Amniotic stem cell (primary cell): Measurements from ENCODE around the gene DACT2.
"Not testable (repeated sequence)": the region's sequence is repeated elsewhere in the genome, so short reads cannot be mapped to it uniquely, and the experiment has no call there.

ENCODE experiments used
- DNase-seq: peaks from one replicate; lab custom pipeline; 2025; lab: John Stamatoyannopoulos, UW

DACT2 gene

DNA sequence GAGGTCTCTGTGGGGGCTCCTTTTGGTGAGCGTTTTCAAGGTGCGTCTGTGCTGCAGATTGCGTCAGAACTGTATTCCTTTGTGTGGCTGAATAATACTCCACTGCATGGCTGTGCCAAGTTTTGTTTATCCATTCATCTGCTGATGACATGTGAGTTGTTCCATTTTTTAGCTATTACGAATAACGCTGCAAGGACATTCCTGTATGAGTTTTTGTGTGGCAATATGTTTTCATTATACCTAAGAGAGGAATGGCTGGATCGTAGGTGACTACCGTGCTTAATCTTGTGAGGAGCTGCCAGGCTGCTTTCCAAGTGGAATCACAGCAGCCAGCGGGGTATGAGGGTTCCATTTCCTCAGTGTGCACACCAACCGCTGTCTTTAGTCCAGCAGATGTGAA lies 1.1 kb upstream of the DACT2 start:
- DNase-seq = no peak

DNA sequence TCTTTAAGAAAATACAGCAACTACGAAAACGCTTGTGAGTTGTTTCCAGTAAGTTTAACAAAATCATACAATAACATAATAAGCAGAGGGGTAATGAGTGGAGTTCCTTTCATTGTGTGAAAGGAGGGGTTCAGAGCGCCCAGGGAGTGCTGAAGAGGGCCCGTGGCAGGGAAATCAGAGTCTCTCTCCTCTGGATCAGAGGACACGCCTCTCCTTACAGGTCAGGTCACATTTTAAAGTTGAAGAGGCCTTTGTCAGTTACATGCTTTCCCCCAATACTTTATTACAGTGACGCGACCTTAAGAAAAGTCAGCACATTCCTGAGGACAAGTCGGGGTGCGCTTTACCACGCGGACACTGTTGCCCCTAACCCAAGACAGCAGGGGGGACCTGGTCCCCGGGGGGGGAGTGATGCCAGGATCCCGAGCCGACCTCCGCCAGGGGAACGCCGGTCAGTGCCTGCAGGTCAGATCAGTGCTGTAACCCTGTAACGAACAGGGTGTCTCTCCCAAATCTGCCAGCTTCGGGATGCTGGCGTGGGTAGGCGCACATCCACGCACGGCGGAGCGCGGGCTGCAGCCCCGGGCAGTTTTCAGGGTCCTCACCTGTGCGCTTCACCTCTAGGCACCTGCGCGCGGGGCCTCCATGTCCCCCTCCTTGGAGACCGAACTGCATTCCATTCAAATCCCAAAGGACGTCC lies 848 bp downstream of the DACT2 start:
- no peak for DNase-seq

DNA sequence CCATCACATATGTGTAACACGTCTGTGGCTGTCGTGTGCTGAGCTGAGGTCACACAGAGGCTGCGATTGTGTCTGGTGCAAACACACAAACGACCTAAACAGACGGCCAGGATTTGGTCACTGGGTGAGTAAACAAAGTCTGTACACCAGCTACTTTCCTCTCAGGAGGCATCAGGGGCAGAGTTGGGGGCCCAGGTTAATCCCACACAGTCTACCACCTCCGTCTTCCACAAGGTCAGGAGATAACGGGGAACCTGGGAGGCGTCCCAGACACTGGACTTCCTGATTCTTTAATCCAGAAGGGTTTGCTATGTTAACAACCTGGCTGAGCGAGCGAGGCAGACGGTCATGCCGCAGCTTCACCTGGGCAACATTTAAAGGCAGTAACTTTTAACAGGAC lies 1.5 kb downstream of the DACT2 start:
- no peak for DNase-seq

DNA sequence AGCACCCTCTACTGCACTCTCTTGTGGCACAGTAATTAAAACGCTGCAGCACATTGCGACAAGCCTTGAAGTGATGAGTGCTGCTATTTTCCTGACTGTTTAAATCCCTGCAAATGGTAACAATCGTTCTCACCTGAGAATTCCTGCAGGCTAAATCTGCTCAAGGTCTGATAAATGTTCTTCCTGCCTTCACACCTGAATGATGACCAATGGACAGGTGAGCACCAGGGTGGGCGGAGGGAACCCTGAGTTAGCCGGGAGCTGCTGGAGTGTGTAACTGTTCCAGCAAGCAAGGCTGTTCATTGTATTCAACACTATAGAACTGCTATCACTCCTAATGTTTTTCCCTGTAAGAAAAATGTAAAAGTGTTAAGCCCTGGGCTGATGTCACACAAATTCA lies 4.0 kb downstream of the DACT2 start:
- DNase-seq = no peak

DNA sequence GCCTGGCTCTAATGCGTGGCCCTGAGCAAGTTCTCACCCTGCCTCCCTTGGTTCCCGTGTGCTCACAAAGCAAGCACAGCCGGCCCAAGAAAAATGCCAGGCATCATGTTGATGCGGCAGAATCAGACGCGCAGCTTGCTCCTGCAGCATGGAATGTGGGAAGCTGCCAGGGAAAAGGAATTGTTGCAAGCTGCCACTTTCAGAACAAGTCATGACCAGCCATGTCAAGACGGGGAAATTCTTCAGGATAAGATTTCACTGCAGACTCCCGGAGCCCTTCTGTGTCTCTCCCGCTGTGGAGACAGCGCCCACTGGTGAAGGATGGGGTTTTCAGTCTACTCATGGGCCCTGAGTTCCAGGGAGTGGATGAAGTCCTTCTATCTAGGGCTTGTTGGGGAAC lies 4.6 kb downstream of the DACT2 start:
- no peak for DNase-seq

DNA sequence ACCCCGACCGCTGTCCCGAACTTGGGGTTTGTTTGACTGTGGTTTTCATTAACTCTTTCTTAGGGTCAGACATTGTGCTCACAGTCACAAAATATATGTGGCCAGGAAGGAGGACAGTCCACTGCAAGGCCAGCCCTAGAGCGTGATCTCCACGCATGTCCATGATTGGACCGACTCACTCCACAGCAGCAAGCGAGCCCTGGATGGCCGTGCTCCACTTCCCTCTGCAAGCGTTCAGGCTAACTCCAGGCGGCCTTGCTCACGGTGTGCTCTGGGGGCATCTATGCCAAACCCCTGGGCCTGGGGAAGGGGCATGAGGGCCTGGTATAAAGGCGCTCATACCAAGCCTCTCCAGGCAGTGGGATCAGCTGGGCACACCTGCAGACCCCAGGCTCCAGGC lies 5.6 kb downstream of the DACT2 start:
- DNase-seq = no peak

DNA sequence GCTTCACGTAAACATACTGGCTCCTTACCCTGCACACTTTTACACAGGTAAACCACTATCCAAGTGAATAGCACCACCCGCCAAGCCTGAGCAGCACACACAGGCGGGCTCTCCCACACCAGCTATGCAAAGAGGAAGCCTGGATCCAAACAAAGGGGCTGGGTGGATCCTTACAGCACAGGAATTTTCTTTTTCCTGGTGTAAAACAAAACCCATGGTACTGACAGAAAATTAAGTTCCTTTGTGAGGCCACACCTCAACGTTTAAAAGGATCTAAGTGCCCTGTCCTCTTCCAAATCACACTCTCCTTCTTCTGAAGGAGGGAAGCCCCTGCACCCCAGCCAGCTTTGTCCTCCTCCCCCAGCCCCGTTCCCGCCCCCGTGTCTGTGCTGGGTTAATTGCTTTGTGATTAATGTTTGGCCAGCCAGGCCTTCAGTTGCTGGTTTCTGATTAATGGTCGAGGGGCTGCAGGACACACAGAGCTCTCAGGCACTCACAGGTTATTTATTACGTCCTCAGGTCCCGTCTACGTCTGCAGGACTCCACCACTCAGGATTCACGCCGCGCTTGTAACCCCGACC lies 6.1 kb downstream of the DACT2 start:
- DNase-seq = no peak

DNA sequence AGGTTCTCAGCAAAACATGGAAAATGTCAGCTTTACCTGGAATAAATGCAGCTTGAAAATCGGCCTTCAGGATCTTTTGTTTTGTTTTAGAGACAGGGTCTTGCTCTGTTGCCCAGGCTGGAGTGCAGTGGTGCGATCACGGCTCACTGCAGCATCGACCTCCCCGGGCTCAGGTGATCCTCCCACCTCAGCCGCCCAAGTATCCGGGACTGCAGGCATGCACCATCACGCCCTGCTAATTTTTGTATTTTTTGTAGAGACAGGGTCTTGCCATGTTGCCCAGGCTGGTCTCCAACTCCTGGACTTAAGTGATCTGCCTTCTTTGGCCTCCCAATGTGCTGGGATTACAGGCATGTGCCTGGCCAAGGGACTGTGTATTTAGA lies 7.5 kb downstream of the DACT2 start:
- not testable (repeated sequence) for DNase-seq

DNA sequence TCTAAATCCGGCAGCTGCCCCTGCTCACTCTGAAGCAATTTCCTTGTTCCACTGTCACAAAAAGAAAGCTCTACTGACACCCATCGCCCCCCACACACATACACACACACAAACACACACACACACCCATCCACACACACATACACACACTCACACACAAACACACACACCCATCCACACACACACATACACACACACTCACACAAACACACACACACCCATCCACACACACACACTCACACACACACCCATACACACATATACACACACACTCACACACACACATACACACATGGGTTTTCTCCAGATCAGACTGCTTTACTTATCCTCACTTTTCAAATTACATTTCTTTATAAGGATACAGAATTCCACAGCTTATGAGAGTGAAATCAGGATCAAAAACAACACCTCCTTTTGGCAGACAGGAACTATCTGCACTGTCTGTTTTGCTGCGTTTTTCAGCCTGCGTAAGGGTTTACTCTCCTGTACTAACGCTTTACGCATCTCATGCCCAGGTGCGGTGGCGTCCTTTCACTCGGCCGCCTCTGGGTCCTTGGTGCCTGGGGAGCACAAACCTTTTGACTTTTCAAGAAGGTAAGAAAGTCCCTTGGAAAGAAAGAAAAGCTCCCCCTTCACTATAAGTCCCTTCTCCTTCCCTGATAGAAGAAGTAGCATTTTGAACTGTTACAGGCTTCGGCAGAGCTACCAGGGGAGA lies 8.0 kb downstream of the DACT2 start:
- DNase-seq = no peak

DNA sequence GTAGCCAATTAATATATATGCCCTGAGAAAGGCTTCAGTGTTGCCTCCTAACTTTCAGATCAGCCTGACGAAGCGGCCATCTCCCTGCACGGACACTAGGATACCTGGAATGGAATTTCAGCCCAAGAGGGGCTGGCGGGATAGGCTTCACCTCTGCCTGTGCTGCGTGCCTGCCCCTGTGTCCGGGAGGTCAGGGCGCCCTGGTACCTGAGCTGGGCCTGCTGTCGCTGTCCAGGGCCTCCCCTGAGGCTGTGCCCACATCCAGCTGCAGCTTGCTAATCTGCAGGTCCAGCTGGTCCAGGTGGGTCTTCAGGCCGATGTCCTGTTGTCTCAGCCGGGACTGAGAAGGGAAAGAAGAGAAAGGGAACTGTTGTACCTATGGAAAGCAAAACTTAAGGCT lies 8.6 kb downstream of the DACT2 start:
- DNase-seq = no peak

DNA sequence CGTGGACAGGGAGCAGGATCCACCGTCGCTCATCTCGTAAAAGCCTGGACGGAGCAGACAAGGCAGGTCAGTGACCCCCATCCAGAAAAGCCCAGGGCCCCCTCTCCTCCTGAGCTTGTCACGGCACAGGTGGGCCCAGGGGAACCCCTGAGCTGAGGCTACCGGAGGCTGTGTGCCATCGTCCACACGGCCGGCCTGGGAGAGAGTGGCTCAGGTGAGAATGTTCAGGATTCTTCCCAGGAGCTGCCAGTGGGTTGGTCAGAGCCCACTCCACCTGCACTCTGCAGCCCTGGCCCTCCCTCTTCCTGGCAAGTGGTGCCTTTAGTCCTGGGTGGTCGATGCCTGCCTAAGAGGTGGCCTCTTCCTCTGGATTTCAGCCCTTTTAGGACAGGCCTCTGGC lies 9.2 kb downstream of the DACT2 start:
- DNase-seq = no peak

DNA sequence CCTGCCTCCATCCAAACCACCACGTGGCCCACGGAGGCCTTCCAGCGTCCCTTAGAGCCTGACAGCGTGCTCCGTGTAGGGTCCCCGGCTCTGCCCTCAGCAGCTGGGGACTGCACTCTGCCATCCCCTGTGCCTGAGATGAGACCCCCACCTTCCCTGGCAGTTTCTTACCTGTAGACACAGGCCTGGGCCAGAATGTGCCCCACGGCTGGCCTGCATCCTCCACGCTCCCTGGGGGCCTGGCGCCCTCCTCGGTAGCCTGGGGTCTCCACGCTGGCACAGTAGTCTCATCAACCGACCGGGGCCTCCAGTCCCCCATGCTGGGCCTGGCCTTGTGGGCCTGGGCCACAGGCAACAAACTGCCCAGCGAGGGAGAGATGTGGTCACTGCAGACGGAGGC lies 9.6 kb downstream of the DACT2 start:
- no peak for DNase-seq

DNA sequence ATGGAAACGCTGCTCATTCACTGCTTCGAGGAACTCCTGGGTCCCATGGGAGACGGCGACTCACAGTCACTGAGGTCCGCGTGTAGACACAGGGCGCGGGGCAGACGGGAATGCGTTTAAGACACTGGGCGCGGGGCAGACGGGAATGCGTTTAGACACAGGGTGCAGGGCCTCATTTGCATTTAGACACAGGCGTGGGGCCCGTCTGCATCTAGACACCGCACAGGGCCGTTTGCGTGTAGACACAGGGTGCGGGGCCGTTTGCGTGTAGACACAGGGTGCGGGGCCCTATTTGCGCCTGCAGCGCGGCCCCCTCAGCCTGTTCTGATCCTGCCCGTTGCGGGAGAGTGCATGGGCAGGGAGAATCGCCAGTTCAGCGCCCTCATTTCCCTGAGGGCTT lies 10.4 kb downstream of the DACT2 start:
- DNase-seq = no peak

DNA sequence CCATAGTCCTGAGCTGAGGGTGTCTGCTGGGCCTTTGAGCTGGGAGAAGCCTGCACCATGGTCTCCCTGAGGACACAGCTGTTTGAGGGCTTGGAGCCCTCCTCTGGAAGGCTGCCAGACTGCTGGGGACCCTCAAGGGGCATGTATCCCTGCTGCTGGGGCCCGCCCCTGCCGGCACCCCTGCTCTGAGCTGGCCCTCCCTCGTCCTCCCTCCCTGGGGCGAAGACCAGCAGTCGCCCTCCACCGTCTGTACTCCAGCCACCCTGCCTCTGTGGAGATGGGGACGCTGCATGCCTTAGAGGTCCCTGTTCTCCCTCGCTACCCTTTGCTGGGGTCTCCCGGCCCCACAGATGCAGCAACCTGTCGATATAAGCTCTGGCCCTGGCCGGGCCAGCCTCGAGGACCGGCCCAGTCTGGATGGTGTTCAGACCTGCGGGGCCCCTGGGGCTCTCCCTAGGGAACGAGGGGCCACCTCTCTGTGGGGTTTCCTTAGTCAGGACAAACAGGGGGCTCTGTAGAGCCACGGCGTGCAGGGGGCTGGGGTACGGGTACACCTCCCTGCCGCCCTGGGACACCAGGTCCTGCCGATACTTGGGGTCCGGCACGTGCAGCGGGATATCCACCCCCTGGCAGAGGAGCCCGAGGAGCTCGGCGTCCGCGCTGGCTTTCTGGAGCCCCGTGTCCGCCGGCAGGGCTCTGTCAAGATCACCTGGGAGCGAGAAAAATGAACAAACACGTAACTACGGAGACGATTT lies 11.0 kb downstream of the DACT2 start:
- no peak for DNase-seq

DNA sequence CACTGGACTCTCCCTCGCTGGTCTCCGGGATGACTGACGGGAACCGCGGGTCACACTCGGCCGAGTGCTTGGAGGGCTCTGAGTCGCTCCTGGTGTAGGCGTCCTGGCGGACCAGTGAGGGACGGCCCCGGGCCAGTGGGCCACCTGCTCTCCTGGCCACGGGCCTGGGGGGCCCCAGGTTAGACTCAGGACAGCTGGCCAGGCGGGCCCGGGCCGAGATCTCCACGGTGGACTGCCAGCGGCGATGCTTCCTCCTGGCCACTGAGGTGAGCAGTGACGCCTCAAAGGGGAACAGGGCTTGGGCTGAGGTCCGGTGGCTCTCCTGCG lies 11.9 kb downstream of the DACT2 start:
- DNase-seq = no peak

DNA sequence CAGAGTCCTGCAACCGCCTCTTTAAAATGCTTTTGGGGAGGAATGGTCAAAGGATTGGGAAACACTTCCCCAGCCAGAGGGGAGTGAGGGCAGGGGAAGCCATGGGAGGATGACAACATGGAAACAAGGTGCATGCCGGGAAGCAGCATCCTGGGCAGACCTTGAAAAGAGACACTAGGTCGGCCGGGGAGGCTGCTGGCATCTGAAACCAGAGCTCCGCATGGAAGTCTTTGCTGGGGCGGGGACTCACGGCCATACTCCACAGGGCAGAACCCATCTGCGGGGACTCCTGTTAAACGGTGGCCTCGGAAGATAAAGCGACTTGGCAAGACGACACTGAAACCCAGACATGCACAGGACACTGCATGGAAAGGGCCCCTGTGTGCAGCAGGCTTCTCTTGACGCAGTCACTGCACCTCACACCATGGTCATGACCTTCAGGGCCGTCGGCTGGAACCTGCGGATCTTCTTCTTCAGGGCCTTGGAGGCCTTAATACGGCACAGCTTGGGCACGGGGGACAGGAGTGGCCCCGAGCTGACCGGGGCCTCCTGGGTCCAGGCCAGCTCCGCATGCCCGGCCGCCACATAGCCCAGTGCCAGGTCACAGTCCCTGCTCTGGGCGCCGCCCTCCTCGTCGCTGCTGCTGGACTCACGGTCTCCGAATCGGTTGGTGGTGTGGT lies 12.4 kb downstream of the DACT2 start:
- DNase-seq = no peak

DNA sequence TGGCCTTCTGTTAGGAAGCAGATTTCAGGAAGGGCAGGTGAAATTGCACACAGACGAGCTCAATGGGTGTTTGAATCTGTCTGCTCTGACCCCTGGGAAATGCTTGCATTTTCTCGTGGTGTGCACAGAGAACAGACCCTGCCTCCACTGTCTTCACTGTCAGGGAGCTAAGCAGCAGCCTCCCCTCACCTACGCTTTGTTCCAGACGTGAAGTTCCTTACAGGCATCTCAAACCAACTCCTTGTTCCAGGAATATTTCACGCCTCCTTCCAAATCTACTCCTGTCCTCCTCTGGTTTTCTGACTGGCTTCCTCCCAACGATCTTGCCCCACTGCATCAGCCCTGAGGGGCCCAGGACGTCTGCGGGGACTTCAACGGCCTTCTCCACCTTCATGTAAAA lies 13.7 kb downstream of the DACT2 start:
- DNase-seq = no peak

DNA sequence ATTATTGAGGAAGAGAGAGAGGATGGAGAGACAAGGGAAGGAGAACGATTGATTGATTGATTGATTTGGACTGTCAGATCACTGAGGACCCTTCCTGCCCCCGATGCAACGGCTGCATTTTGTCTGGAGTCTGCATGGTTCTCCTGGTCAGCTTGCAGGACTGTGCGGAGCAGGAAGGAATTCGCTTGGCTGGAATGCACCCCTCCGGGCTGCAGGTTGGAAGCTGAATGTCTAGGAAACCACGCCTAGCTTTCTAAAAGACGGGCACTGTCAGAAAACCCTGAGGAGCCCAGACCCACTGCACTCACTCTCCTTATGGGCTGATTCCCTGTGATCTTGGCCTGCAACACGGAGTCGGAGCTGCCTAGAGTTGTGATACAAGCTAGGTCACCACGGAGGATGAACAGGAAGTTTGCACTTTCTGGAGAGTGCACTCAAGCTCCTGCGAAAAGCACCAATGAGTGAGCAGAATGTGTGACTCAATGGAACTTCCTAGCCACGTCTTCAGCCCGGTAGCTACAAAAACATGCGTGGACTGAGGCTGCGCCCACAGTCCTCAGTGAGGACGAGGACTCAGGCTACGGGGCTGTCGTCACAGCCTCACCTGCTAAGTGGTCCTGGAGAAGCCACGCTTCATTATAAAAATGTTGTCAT lies 14.4 kb downstream of the DACT2 start:
- DNase-seq = no peak

DNA sequence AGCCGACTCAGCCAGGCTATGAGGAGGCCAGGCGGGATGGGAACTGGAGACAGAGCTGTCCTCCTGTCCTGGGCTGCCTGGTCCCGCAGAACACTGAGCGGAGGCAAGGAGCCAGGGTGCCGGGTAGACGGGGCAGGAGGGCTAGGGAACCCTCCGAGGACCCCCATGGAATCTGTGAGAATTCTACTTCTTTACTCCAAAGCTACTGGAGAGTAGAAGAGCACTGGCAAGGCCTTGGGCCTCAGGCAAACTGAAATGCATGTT lies 14.9 kb downstream of the DACT2 start:
- DNase-seq = no peak

DNA sequence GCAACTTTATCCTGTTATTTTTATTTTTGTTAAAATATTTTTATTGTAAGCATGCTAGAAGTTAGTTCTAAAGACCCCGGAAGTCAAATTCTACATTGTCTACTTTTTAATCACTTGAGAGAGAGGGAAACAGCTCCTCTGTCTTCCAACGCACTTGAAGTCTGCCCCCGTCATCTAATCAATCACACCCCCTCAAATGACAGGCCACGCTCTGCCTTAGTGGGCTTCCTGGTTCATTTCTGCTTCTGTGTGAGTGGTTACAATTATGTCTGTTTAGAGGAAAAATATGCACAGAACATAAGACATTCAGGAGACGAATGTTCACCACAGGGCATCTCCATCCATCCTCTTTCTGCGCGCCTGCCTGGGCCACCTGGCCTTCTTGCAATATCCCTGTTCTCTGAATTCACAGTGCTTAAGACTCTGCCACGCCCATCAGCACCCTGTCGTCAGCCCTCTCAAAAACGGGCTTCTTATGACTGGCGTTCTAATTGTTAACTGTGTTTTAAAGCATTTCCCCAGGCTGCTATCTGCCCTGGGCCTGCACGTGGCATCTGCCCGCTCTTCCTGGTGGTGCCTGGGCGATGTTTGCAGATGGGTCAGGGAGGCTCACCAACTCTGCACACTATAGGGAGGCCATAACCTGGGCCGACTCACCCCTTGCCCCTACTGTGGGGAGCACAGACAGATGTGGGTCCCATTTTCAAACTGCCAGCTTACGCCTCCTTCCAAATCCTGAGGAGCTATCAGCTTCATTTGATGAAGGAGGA lies 15.4 kb downstream of the DACT2 start:
- DNase-seq = no peak

DNA sequence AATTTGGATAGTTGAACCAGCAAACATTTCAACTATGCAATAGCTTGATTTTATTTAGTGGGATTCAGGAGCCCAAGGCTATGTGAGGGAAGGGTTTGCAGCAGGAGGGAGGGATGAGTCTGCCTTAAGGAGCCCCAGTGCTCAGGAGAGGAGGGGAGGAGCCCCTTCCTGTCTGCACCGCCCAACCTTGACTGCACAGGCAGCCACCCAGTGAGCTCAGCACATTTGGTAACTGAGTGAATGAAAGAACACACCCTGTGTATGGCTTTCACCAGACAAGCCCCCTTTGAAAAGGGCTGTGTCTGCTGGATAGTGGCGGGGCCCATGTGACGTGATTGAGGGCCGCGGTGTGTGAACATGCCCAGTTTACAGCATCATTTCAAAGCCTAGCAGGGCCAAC lies 17.0 kb downstream of the DACT2 start:
- no peak for DNase-seq
